HL-60/S4 treated with retinoic acid at 250 ng/mL for 4 days and 3 days (cell line): ENCODE results near the gene GPX3.

Experiments
- in situ Hi-C: fragments of 300-500 bp; cut with MboI; formaldehyde crosslinking; loops from 2 replicates; pipeline ENCODE4 v1.7.0; 2022; ENCODE audit warnings: low sequenced_read_pairs

The GPX3 gene

GRCh38 chr5:151031554-151031953 is 11.2 kb downstream of the GPX3 start:
- in situ Hi-C loops, result loop anchor here (25.0 kb wide), 1 partner anchor 469 kb away; no protein-coding TSS in a partner anchor

- in situ Hi-C loops, result loop anchor here (25.0 kb wide), 1 partner anchor 471 kb away; no protein-coding TSS in a partner anchor
These were observed 13.0 kb downstream of the GPX3 start for GRCh38 chr5:151033217-151033934.

GRCh38 chr5:151034422-151035379 is 14.3 kb downstream of the GPX3 start:
- in situ Hi-C loops, result loop anchor here (25.0 kb wide), 1 partner anchor 472 kb away; no protein-coding TSS in a partner anchor

- in situ Hi-C loops, result loop anchor here (25.0 kb wide), 1 partner anchor 474 kb away; no protein-coding TSS in a partner anchor
These were observed 16.2 kb downstream of the GPX3 start for GRCh38 chr5:151036556-151036955.

- in situ Hi-C loops, result loop anchor here (25.0 kb wide), 1 partner anchor 475 kb away; no protein-coding TSS in a partner anchor
These were observed 17.4 kb downstream of the GPX3 start for GRCh38 chr5:151037561-151038411.

- in situ Hi-C loops, result loop anchor here (25.0 kb wide), 1 partner anchor 476 kb away; no protein-coding TSS in a partner anchor
These were observed 18.0 kb downstream of the GPX3 start for GRCh38 chr5:151038412-151038745.

- in situ Hi-C loops, result loop anchor here (25.0 kb wide), 1 partner anchor 477 kb away; no protein-coding TSS in a partner anchor
These were observed 18.4 kb downstream of the GPX3 start for GRCh38 chr5:151038801-151039238.

- in situ Hi-C loops, result loop anchor here (25.0 kb wide), 1 partner anchor 477 kb away; no protein-coding TSS in a partner anchor
These were observed 19.3 kb downstream of the GPX3 start for GRCh38 chr5:151039665-151040064.

- in situ Hi-C loops, result loop anchor here (25.0 kb wide), 1 partner anchor 478 kb away; no protein-coding TSS in a partner anchor
These were observed 19.9 kb downstream of the GPX3 start for GRCh38 chr5:151040211-151040747.

- in situ Hi-C loops, result loop anchor here (25.0 kb wide), 1 partner anchor 479 kb away; no protein-coding TSS in a partner anchor
These were observed 21.3 kb downstream of the GPX3 start for GRCh38 chr5:151041577-151042268.

GRCh38 chr5:151042453-151043093 is 22.2 kb downstream of the GPX3 start:
- in situ Hi-C loops, result loop anchor here (25.0 kb wide), 1 partner anchor 480 kb away; no protein-coding TSS in a partner anchor

- in situ Hi-C loops, result loop anchor here (25.0 kb wide), 1 partner anchor 486 kb away; no protein-coding TSS in a partner anchor
These were observed 27.5 kb downstream of the GPX3 start for GRCh38 chr5:151047814-151048425.

- in situ Hi-C loops, result loop anchor here (25.0 kb wide), 1 partner anchor 486 kb away; no protein-coding TSS in a partner anchor
These were observed 28.1 kb downstream of the GPX3 start for GRCh38 chr5:151048526-151048925.

GRCh38 chr5:151051066-151051930 is 30.9 kb downstream of the GPX3 start:
- in situ Hi-C loops, result loop anchor here (5.0 to 10.0 kb wide), 2 partner anchors 66 to 114 kb away; no protein-coding TSS in a partner anchor

- in situ Hi-C loops, result loop anchor here (5.0 to 10.0 kb wide), 2 partner anchors 65 to 113 kb away; no protein-coding TSS in a partner anchor
These were observed 31.7 kb downstream of the GPX3 start for GRCh38 chr5:151051931-151052608.

GRCh38 chr5:151052836-151053235 is 32.4 kb downstream of the GPX3 start:
- in situ Hi-C loops, result loop anchor here (5.0 to 10.0 kb wide), 2 partner anchors 64 to 112 kb away; no protein-coding TSS in a partner anchor
